DOHH2 (cell line): ENCODE results near the gene NKAIN2.

Source experiments
- H3F3A ChIP-seq: fragments of 200-600 bp; sonication (generic), shearing (Covaris generic); 2 replicates; pipeline ENCODE4 v1.6.0; 2016; ENCODE audit warnings: antibody characterized with exemption, mild to moderate bottlenecking; ENCODE audit not compliant: control insufficient read depth, insufficient read depth
- H3K27ac ChIP-seq: fragments of 200-600 bp; sonication (generic); 2 replicates; pipeline ENCODE4 v1.5.1; 2014; ENCODE audit warnings: low read depth, mild to moderate bottlenecking, low read length, moderate library complexity
- H3K27me3 ChIP-seq: fragments of 200-600 bp; sonication (generic); 2 replicates; pipeline ENCODE4 v1.6.1; 2014; ENCODE audit warnings: mild to moderate bottlenecking, low read length, mixed read lengths; ENCODE audit not compliant: control insufficient read depth
- H3K36me3 ChIP-seq: fragments of 200-600 bp; sonication (generic); 2 replicates; pipeline ENCODE4 v1.6.1; 2014; ENCODE audit warnings: mild to moderate bottlenecking, low read length, moderate library complexity, mixed read lengths; ENCODE audit not compliant: control insufficient read depth
- H3K4me1 ChIP-seq: fragments of 200-600 bp; sonication (generic); 2 replicates; pipeline ENCODE4 v1.6.1; 2014; ENCODE audit warnings: mild to moderate bottlenecking, low read length, mixed read lengths; ENCODE audit not compliant: control insufficient read depth
- H3K4me2 ChIP-seq: fragments of 200-600 bp; sonication (generic); 2 replicates; pipeline ENCODE4 v1.6.0; 2014; ENCODE audit warnings: mild to moderate bottlenecking, low read length, moderate library complexity
- H3K4me3 ChIP-seq: fragments of 200-600 bp; sonication (generic); 2 replicates; pipeline ENCODE4 v1.5.1; 2014; ENCODE audit warnings: mild to moderate bottlenecking, low read length, mixed read lengths
- H3K79me2 ChIP-seq: fragments of 200-600 bp; sonication (generic); 2 replicates; pipeline ENCODE4 v1.6.1; 2014; ENCODE audit warnings: mild to moderate bottlenecking, low read length, mixed read lengths; ENCODE audit not compliant: control insufficient read depth
- H3K9me2 ChIP-seq: fragments of 200-600 bp; sonication (generic); replicated peaks from 2 replicates; pipeline ENCODE4 v1.6.1; 2014; ENCODE audit warnings: mild to moderate bottlenecking, low read length, mixed read lengths; ENCODE audit not compliant: control insufficient read depth
- H3K9me3 ChIP-seq: fragments of 200-600 bp; sonication (generic); 2 replicates; pipeline ENCODE4 v1.6.1; 2014; ENCODE audit warnings: antibody characterized with exemption, low read length, mixed read lengths; ENCODE audit not compliant: control insufficient read depth, insufficient read depth
- H4K20me1 ChIP-seq: fragments of 200-600 bp; sonication (generic); 2 replicates; pipeline ENCODE4 v1.6.0; 2014; ENCODE audit warnings: low read depth, mild to moderate bottlenecking, antibody characterized with exemption, low read length, moderate library complexity; ENCODE audit not compliant: control insufficient read depth, insufficient read depth
- CTCF ChIP-seq: fragments of 200-600 bp; sonication (generic); IDR thresholded peaks from one replicate; pipeline ENCODE4 v1.5.1; 2014; ENCODE audit warnings: antibody characterized with exemption, mild to moderate bottlenecking, low read depth, low read length; ENCODE audit not compliant: poor library complexity, severe bottlenecking
- EZH2phosphoT487 ChIP-seq: fragments of 200-600 bp; sonication (generic); IDR thresholded peaks from 2 replicates; pipeline ENCODE4 v1.6.1; 2017; ENCODE audit warnings: borderline replicate concordance, mild to moderate bottlenecking, antibody characterized with exemption, low read length, moderate library complexity, mixed read lengths

The NKAIN2 gene

DNA sequence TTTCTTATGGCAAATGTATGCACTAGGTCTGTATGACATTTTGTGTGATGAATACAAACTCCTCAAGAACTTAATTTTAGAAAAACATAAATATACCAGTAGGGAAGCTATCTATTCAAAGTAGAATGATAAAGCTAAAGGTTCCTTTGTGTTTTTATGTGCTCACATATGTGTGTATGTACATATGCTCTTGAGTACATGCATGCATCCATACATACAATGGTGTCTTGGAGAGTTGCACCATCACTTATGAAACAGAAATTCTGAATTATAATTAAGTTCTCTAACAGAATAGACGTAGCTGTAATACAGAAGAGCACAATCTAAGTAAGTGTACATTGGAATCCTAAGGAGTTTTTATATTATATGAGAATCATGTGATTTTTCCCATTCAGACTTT, 2.3 kb downstream of the NKAIN2 start:
- Histone ChIP-seq H3K36me3 (no peaks in the 10 kb centered on the region), H3K4me2 (no peak overlapping the region), H3K9me2 (no peaks in the 10 kb centered on the region), H4K20me1 (no peaks in the 10 kb centered on the region), H3K27ac (no peak overlapping the region), H3K4me1 (no peaks in the 10 kb centered on the region), H3K27me3 (peaks cover 20% of the 10 kb centered on the region), H3K4me3 (no peak overlapping the region), H3K79me2 (no peaks in the 10 kb centered on the region), H3F3A (no peaks in the 10 kb centered on the region), H3K9me3 (no peaks in the 10 kb centered on the region)
- no peak for TF ChIP-seq EZH2phosphoT487
- TF ChIP-seq CTCF: no peak

GRCh38 chr6:123806561-123806960, 2.9 kb downstream of the NKAIN2 start:
- TF ChIP-seq CTCF (no peak), EZH2phosphoT487 (no peak)
- no peak overlapping the region for H3K4me3 ChIP-seq
- no peak overlapping the region for H3K4me2 ChIP-seq
- no peaks in the 10 kb centered on the region for H3K79me2 ChIP-seq
- no peak overlapping the region for H3K27ac ChIP-seq
- peaks cover 20% of the 10 kb centered on the region for H3K27me3 ChIP-seq
- H3K9me3 ChIP-seq: no peaks in the 10 kb centered on the region
- H3F3A ChIP-seq: no peaks in the 10 kb centered on the region
- no peaks in the 10 kb centered on the region for H3K9me2 ChIP-seq
- H3K36me3 ChIP-seq: no peaks in the 10 kb centered on the region
- H4K20me1 ChIP-seq: no peaks in the 10 kb centered on the region
- H3K4me1 ChIP-seq: no peaks in the 10 kb centered on the region

DNA sequence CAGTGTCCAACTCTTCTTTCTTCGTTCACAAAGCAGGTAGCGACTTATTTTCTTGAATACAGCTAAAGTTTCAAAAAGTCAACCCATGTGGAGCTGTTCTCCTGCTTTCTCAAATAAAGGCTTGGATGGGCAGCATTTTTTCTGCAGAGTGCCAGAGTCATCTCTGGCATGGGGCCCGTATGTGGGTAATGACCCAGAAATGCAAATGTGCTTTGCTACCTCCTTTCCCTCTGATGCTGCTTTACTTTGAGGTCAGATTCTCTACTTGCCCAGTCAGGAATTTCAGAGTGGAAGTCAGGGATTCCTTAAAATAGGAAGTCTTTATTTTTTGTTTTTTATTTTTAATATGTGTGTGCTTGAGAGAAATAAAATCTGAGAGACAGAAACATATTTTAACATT, 4.9 kb downstream of the NKAIN2 start:
- Histone ChIP-seq H3K9me2 (no peaks in the 10 kb centered on the region), H3K4me3 (no peak overlapping the region), H3K79me2 (no peaks in the 10 kb centered on the region), H3K27me3 (peaks cover 20% of the 10 kb centered on the region), H3K36me3 (no peaks in the 10 kb centered on the region), H3K4me2 (no peak overlapping the region), H3K27ac (no peak overlapping the region), H4K20me1 (no peaks in the 10 kb centered on the region), H3F3A (no peaks in the 10 kb centered on the region), H3K4me1 (no peaks in the 10 kb centered on the region), H3K9me3 (no peaks in the 10 kb centered on the region)
- no peak for TF ChIP-seq CTCF
- TF ChIP-seq EZH2phosphoT487: no peak

DNA sequence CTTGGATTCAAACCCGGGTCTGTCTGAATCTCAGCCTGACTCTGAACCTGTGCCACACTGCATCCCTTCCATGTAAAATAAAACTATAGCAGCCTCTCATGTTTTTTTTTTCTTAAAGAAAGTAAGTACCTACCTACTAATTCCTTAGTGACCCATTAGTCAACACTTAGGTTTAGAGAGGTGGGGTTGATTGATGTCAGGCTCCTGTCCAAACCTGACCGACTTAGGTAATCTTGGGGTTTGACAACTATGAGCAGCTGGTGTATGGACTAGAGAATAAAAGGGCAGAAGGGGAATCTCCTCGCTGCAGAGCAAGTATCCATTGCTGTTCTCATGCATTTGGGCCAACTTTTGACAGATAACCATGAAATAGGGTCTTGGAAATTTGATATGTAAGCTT, 6.5 kb downstream of the NKAIN2 start:
- H3F3A ChIP-seq: no peaks in the 10 kb centered on the region
- no peaks in the 10 kb centered on the region for H3K9me3 ChIP-seq
- no peaks in the 10 kb centered on the region for H3K9me2 ChIP-seq
- no peaks in the 10 kb centered on the region for H3K4me1 ChIP-seq
- TF ChIP-seq CTCF (no peak), EZH2phosphoT487 (no peak)
- H3K27me3 ChIP-seq: peaks cover 9% of the 10 kb centered on the region
- H4K20me1 ChIP-seq: no peaks in the 10 kb centered on the region
- no peaks in the 10 kb centered on the region for H3K36me3 ChIP-seq
- H3K4me2 ChIP-seq: no peak overlapping the region
- H3K79me2 ChIP-seq: no peaks in the 10 kb centered on the region
- no peak overlapping the region for H3K4me3 ChIP-seq
- no peak overlapping the region for H3K27ac ChIP-seq
